ENCODE measurements around the gene MSX1. TPM values are rescaled to one million over a fixed set of nuclear protein-coding genes. Genes with fewer than 3 reads are reported as not detected.

The MSX1 gene
- polyA plus RNA-seq, 3 donors, result 1.0 to 23.0 (median 14.7) TPM

- H3K27ac ChIP-seq (ENCODE audit: low read depth, low read length), result no peak overlapping the region
- WGBS, 3 donors, result 62 to 95% (median 84%) methylated on average over 12 of the region's 12 CpGs
Observed at GRCh38 chr4:4876945-4877661, 17.6 kb downstream of the MSX1 start.

GRCh38 chr4:4880492-4880891 is 21.0 kb downstream of the MSX1 start:
- WGBS, 3 donors, result 57 to 88% (median 87%) methylated on average over 2 of the region's 2 CpGs
- no peak overlapping the region for H3K27ac ChIP-seq (ENCODE audit: low read depth, low read length)

- WGBS, 3 donors, result 63 to 77% (median 71%) methylated on average over 2 of the region's 2 CpGs
- H3K27ac ChIP-seq (ENCODE audit: low read depth, low read length), result no peak overlapping the region
Observed at GRCh38 chr4:4881432-4881831, 22.0 kb downstream of the MSX1 start.

GRCh38 chr4:4884611-4885010 is 25.1 kb downstream of the MSX1 start:
- 40 to 97% (median 92%) methylated on average over 4 of the region's 4 CpGs for WGBS, 3 donors
- no peak overlapping the region for H3K27ac ChIP-seq (ENCODE audit: low read depth, low read length)

GRCh38 chr4:4887426-4887825 is 28.0 kb downstream of the MSX1 start:
- 60 to 74% (median 73%) methylated on average over 5 of the region's 5 CpGs for WGBS, 3 donors
- no peak overlapping the region for H3K27ac ChIP-seq (ENCODE audit: low read depth, low read length)

- WGBS, 3 donors, result 72 to 80% (median 79%) methylated on average over 5 of the region's 5 CpGs
- no peak overlapping the region for H3K27ac ChIP-seq (ENCODE audit: low read depth, low read length)
Observed at GRCh38 chr4:4888695-4889094, 29.2 kb downstream of the MSX1 start.

GRCh38 chr4:4889781-4890180 is 30.3 kb downstream of the MSX1 start:
- WGBS, 3 donors, result 77 to 88% (median 78%) methylated on average over 9 of the region's 9 CpGs
- no peak overlapping the region for H3K27ac ChIP-seq (ENCODE audit: low read depth, low read length)

GRCh38 chr4:4890574-4891255 is 31.2 kb downstream of the MSX1 start:
- H3K27ac ChIP-seq (ENCODE audit: low read depth, low read length), result no peak overlapping the region
- 64 to 76% (median 70%) methylated on average over 7 of the region's 7 CpGs for WGBS, 3 donors

- 70 to 81% (median 77%) methylated on average over 4 of the region's 4 CpGs for WGBS, 3 donors
- H3K27ac ChIP-seq (ENCODE audit: low read depth, low read length), result no peak overlapping the region
Observed at GRCh38 chr4:4893721-4894120, 34.3 kb downstream of the MSX1 start.

- 73 to 87% (median 77%) methylated on average over 5 of the region's 5 CpGs for WGBS, 3 donors
- no peak overlapping the region for H3K27ac ChIP-seq (ENCODE audit: low read depth, low read length)
Observed at GRCh38 chr4:4899202-4899925, 39.9 kb downstream of the MSX1 start.

GRCh38 chr4:4901877-4902276 is 42.4 kb downstream of the MSX1 start:
- 46 to 61% (median 52%) methylated on average over 2 of the region's 2 CpGs for WGBS, 3 donors
- no peak overlapping the region for H3K27ac ChIP-seq (ENCODE audit: low read depth, low read length)

- WGBS, 3 donors, result 39 to 62% (median 55%) methylated on average over 2 of the region's 2 CpGs
- H3K27ac ChIP-seq (ENCODE audit: low read depth, low read length), result no peak overlapping the region
Observed at GRCh38 chr4:4912155-4912554, 52.7 kb downstream of the MSX1 start.

- H3K27ac ChIP-seq (ENCODE audit: low read depth, low read length), result no peak overlapping the region
- 64 to 75% (median 66%) methylated on average over 2 of the region's 2 CpGs for WGBS, 3 donors
Observed at GRCh38 chr4:4913147-4913561, 53.7 kb downstream of the MSX1 start.

Other genes with a start within 250 kb of the MSX1 start
- gene CYTL1, start 159.8 kb downstream of the MSX1 start, polyA plus RNA-seq, result 1 to 10 TPM in 1 of 3 donors, under 1 TPM in 2; 0.22 to 2.4 (median 0.91) TPM
- 1 to 10 TPM in 2 of 3 donors, under 1 TPM in 1; 0.41 to 6.0 (median 1.3) TPM for gene STK32B, start 191.8 kb downstream of the MSX1 start, polyA plus RNA-seq